Liver (tissue), 9 donors: ENCODE measurements around the gene ZNF438. TPM values are rescaled to one million over a fixed set of nuclear protein-coding genes. Genes with fewer than 3 reads are reported as not detected.

Experiments
- DNase-seq: peaks from one replicate; pipeline ENCODE4 v3.0.0-alpha.2; 2017; ENCODE audit warnings: low spot score
- H3K27ac ChIP-seq, 2 donors: one replicate each; pipeline ENCODE4 v1.7.0; 2013; ENCODE audit warnings: inconsistent platforms in 2 of 2, low read length in 2 of 2, control low read depth in 1 of 2, low read depth in 1 of 2, mild to moderate bottlenecking in 1 of 2
- H3K27me3 ChIP-seq, 4 donors: one replicate each; pipeline versions ENCODE4 v1.6.1 to v1.7.0; 2013; ENCODE audit warnings: low read length in 3 of 4, inconsistent platforms in 1 of 4, mild to moderate bottlenecking in 1 of 4, moderate library complexity in 1 of 4; ENCODE audit not compliant: control insufficient read depth in 4 of 4, insufficient read depth in 4 of 4
- H3K36me3 ChIP-seq, 4 donors: one replicate each; pipeline versions ENCODE4 v1.6.1 to v1.7.0; 2013; ENCODE audit warnings: low read length in 3 of 4, mild to moderate bottlenecking in 3 of 4, low read depth in 1 of 4, moderate library complexity in 1 of 4; ENCODE audit not compliant: control insufficient read depth in 4 of 4, insufficient read depth in 3 of 4
- H3K4me1 ChIP-seq, 4 donors: one replicate each; pipeline versions ENCODE4 v1.6.1 to v1.7.0; 2013; ENCODE audit warnings: low read length in 3 of 4, mild to moderate bottlenecking in 3 of 4, moderate library complexity in 1 of 4; ENCODE audit not compliant: control insufficient read depth in 4 of 4, insufficient read depth in 4 of 4
- H3K4me3 ChIP-seq, 3 donors: one replicate each; pipeline versions ENCODE4 v1.6.1 to v1.7.0; 2013; ENCODE audit warnings: low read length in 3 of 3, control low read depth in 1 of 3, low read depth in 1 of 3, mild to moderate bottlenecking in 1 of 3
- H3K9ac ChIP-seq, 2 donors: one replicate each; pipeline ENCODE4 v1.7.0; 2013; ENCODE audit warnings: low read length in 2 of 2, mild to moderate bottlenecking in 2 of 2, moderate library complexity in 2 of 2, control low read depth in 1 of 2, low read depth in 1 of 2
- H3K9me3 ChIP-seq, 4 donors: one replicate each; pipeline versions ENCODE4 v1.6.1 to v1.7.0; 2013; ENCODE audit warnings: low read length in 3 of 4; ENCODE audit not compliant: control insufficient read depth in 4 of 4
- ATF3 ChIP-seq: IDR thresholded peaks from 2 replicates; pipeline ENCODE4 v1.6.1; 2016; ENCODE audit warnings: antibody characterized with exemption
- EGR1 ChIP-seq, 2 donors: IDR thresholded peaks; 2 replicates each; pipeline ENCODE4 v1.6.1; 2016 to 2018; ENCODE audit warnings: antibody characterized with exemption in 2 of 2, low read depth in 2 of 2
- FOXA1 ChIP-seq: IDR thresholded peaks from 2 replicates; pipeline ENCODE4 v1.6.1; 2016; ENCODE audit warnings: antibody characterized with exemption
- FOXA2 ChIP-seq: IDR thresholded peaks from 2 replicates; pipeline ENCODE4 v1.6.1; 2016; ENCODE audit warnings: antibody characterized with exemption
- GABPA ChIP-seq, 2 donors: IDR thresholded peaks in 1 of 2; conservative IDR thresholded peaks in 1 of 2; 2 replicates each; pipeline ENCODE4 v1.6.1; 2016; ENCODE audit warnings: antibody characterized with exemption in 2 of 2, mild to moderate bottlenecking in 1 of 2, moderate library complexity in 1 of 2
- HNF4A ChIP-seq, 2 donors: conservative IDR thresholded peaks; 2 replicates each; pipeline ENCODE4 v1.6.1; 2016; ENCODE audit warnings: antibody characterized with exemption in 2 of 2, mild to moderate bottlenecking in 2 of 2
- HNF4G ChIP-seq: IDR thresholded peaks from 2 replicates; pipeline ENCODE4 v1.6.1; 2016; ENCODE audit warnings: antibody characterized with exemption
- JUND ChIP-seq, 2 donors: IDR thresholded peaks; 2 replicates each; pipeline ENCODE4 v1.6.1; 2016; ENCODE audit warnings: antibody characterized with exemption in 2 of 2
- NR2F2 ChIP-seq: IDR thresholded peaks from 2 replicates; pipeline ENCODE4 v1.6.1; 2016; ENCODE audit warnings: antibody characterized with exemption
- RAD21 ChIP-seq, 2 donors: IDR thresholded peaks; 2 replicates each; pipeline ENCODE4 v1.6.1; 2016; ENCODE audit warnings: antibody characterized with exemption in 2 of 2, mild to moderate bottlenecking in 2 of 2
- RXRA ChIP-seq, 2 donors: IDR thresholded peaks; 2 replicates each; pipeline ENCODE4 v1.6.1; 2017 to 2018; ENCODE audit warnings: antibody characterized with exemption in 2 of 2, mild to moderate bottlenecking in 1 of 2
- SP1 ChIP-seq: IDR thresholded peaks from 2 replicates; pipeline ENCODE4 v1.6.1; 2018; ENCODE audit warnings: antibody characterized with exemption, mild to moderate bottlenecking
- YY1 ChIP-seq: IDR thresholded peaks from 2 replicates; pipeline ENCODE4 v1.6.1; 2016; ENCODE audit warnings: antibody characterized with exemption, mild to moderate bottlenecking
- ZBTB33 ChIP-seq: IDR thresholded peaks from 2 replicates; pipeline ENCODE4 v1.6.1; 2016; ENCODE audit warnings: antibody characterized with exemption
- WGBS: extraction: QIAGEN DNeasy Blood & Tissue Kit; methylation state at CpG from one replicate; pipeline ENCODE4 v1.1.7; 2013; 5-methylcytosine and 5-hydroxymethylcytosine counted together
- polyA plus RNA-seq, 2 donors: library from polyadenylated mRNA; stranded (reverse) in 1 of 2; unstranded in 1 of 2; fragments of 200-250 nt in 1 of 2; fragments of >200 nt in 1 of 2; fragmentation: Nextera tagmentation in 1 of 2; extraction: Ambion mirVana in 1 of 2; gene quantifications; one replicate each; pipeline versions ENCODE4 v1.2.1 to v1.2.3, GENCODE V29; 2013 to 2015
- total RNA-seq, 2 donors: library from RNA; depleted of rRNA; stranded (reverse); fragments of >200 nt; gene quantifications; one replicate each; pipeline ENCODE4 v1.2.3, GENCODE V29; 2014
- TF ChIP-seq, protein P1 (sequence below): IDR thresholded peaks from 2 replicates; pipeline ENCODE4 v1.6.1; 2016; ENCODE audit warnings: antibody characterized with exemption
- TF ChIP-seq, protein P2 (sequence below): fragments of 150-350 bp; IDR thresholded peaks from 2 replicates; pipeline ENCODE4 v1.5.1; 2017; ENCODE audit warnings: improper control_type of control experiment, low read depth, low read length; ENCODE audit not compliant: missing input control
- TF ChIP-seq, protein P3 (sequence below): IDR thresholded peaks from 2 replicates; pipeline ENCODE4 v1.6.1; 2016; ENCODE audit warnings: antibody characterized with exemption, mild to moderate bottlenecking
- donor health status: healthy.
- donor health status: healthy.
- donor health status: healthy.
- donor health status: healthy.
- donor health status: healthy.

ZNF438 gene
- total and polyA plus RNA-seq, 4 donors: 1.9 to 2.9 (median 2.2) TPM

DNA sequence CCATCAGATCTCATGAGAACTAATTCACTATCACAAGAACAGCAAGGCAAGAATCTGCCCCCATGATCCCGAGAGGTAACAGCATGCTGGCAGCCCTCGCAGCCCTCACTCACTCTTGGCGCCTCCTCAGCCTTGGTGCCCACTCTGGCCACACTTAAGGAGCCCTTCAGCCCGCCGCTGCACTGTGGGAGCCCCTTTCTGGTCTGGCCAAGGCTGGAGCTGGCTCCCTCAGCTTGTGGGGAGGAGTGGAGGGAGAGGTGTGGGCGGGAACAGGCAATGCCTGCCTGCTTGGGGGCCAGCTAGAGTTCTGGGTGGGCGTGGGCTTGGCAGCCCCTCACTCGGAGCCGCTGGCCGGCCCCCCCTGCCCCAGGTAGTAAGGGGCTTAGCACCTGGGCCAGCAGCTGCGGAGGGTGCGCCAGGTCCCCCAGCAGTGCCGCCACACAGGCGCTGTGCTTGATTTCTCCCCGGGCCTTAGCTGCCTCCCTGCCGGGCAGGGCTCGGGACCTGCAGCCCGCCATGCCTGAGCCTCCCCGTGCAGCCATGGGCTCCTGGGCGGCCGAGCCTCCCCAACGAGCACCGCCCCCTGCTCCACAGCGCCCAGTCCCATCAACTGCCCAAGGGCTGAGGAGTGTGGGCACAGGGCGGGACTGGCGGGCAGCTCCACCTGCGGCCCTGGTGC is 24.0 kb upstream of the ZNF438 start:
- Histone ChIP-seq H3K4me3 (no peak overlapping the region), H3K27ac (no peak overlapping the region), H3K36me3 (no peaks in the 10 kb centered on the region), H3K9me3 (peaks cover 0 to 8% (median 2%) of the 10 kb centered on the region in 4 donors), H3K4me1 (no peaks in the 10 kb centered on the region), H3K27me3 (no peaks in the 10 kb centered on the region), H3K9ac (no peak overlapping the region)
- TF ChIP-seq RAD21 (IDR thresholded peaks at IDR 0.05): no peak
- TF ChIP-seq GABPA (IDR thresholded peaks at IDR 0.05 in 1 of 2, conservative IDR thresholded peaks at IDR 0.05 in 1 of 2): no peak
- no peak for TF ChIP-seq RXRA (IDR thresholded peaks at IDR 0.05)
- TF ChIP-seq FOXA1: no peak
- no peak for TF ChIP-seq YY1
- TF ChIP-seq ATF3: no peak
- TF ChIP-seq, protein P1, sequence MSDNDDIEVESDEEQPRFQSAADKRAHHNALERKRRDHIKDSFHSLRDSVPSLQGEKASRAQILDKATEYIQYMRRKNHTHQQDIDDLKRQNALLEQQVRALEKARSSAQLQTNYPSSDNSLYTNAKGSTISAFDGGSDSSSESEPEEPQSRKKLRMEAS: no peak
- TF ChIP-seq SP1: no peak
- no peak for TF ChIP-seq HNF4A (conservative IDR thresholded peaks at IDR 0.05)
- TF ChIP-seq, protein P2, sequence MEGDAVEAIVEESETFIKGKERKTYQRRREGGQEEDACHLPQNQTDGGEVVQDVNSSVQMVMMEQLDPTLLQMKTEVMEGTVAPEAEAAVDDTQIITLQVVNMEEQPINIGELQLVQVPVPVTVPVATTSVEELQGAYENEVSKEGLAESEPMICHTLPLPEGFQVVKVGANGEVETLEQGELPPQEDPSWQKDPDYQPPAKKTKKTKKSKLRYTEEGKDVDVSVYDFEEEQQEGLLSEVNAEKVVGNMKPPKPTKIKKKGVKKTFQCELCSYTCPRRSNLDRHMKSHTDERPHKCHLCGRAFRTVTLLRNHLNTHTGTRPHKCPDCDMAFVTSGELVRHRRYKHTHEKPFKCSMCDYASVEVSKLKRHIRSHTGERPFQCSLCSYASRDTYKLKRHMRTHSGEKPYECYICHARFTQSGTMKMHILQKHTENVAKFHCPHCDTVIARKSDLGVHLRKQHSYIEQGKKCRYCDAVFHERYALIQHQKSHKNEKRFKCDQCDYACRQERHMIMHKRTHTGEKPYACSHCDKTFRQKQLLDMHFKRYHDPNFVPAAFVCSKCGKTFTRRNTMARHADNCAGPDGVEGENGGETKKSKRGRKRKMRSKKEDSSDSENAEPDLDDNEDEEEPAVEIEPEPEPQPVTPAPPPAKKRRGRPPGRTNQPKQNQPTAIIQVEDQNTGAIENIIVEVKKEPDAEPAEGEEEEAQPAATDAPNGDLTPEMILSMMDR: no peak
- TF ChIP-seq, protein P3, sequence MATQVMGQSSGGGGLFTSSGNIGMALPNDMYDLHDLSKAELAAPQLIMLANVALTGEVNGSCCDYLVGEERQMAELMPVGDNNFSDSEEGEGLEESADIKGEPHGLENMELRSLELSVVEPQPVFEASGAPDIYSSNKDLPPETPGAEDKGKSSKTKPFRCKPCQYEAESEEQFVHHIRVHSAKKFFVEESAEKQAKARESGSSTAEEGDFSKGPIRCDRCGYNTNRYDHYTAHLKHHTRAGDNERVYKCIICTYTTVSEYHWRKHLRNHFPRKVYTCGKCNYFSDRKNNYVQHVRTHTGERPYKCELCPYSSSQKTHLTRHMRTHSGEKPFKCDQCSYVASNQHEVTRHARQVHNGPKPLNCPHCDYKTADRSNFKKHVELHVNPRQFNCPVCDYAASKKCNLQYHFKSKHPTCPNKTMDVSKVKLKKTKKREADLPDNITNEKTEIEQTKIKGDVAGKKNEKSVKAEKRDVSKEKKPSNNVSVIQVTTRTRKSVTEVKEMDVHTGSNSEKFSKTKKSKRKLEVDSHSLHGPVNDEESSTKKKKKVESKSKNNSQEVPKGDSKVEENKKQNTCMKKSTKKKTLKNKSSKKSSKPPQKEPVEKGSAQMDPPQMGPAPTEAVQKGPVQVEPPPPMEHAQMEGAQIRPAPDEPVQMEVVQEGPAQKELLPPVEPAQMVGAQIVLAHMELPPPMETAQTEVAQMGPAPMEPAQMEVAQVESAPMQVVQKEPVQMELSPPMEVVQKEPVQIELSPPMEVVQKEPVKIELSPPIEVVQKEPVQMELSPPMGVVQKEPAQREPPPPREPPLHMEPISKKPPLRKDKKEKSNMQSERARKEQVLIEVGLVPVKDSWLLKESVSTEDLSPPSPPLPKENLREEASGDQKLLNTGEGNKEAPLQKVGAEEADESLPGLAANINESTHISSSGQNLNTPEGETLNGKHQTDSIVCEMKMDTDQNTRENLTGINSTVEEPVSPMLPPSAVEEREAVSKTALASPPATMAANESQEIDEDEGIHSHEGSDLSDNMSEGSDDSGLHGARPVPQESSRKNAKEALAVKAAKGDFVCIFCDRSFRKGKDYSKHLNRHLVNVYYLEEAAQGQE: no peak
- TF ChIP-seq ZBTB33: no peak
- no peak for TF ChIP-seq EGR1 (IDR thresholded peaks at IDR 0.05; ENCODE audit: low read depth in 2 of 2)
- no peak for TF ChIP-seq HNF4G
- no peak for TF ChIP-seq FOXA2
- 92% methylated on average over 27 of the region's 27 CpGs for WGBS
- no peak for DNase-seq

GRCh38 chr10:31051703-31052102 is 20.0 kb upstream of the ZNF438 start:
- H3K4me3 ChIP-seq: no peak overlapping the region
- no peak overlapping the region for H3K9ac ChIP-seq
- no peak for DNase-seq
- H3K27me3 ChIP-seq: no peaks in the 10 kb centered on the region
- WGBS: 75% methylated on average over 4 of the region's 4 CpGs
- peaks cover 0 to 8% (median 2%) of the 10 kb centered on the region in 4 donors for H3K9me3 ChIP-seq
- H3K4me1 ChIP-seq: no peaks in the 10 kb centered on the region
- H3K27ac ChIP-seq: no peak overlapping the region
- no peaks in the 10 kb centered on the region for H3K36me3 ChIP-seq
- no peak for TF ChIP-seq GABPA (IDR thresholded peaks at IDR 0.05 in 1 of 2, conservative IDR thresholded peaks at IDR 0.05 in 1 of 2)
- no peak for TF ChIP-seq ATF3
- TF ChIP-seq EGR1 (IDR thresholded peaks at IDR 0.05; ENCODE audit: low read depth in 2 of 2): no peak
- TF ChIP-seq, protein P3: no peak
- TF ChIP-seq JUND (IDR thresholded peaks at IDR 0.05): no peak
- TF ChIP-seq, protein P1: no peak
- no peak for TF ChIP-seq SP1
- no peak for TF ChIP-seq ZBTB33
- no peak for TF ChIP-seq NR2F2
